ENCODE measurements around the gene PLXNA2.

DNA sequence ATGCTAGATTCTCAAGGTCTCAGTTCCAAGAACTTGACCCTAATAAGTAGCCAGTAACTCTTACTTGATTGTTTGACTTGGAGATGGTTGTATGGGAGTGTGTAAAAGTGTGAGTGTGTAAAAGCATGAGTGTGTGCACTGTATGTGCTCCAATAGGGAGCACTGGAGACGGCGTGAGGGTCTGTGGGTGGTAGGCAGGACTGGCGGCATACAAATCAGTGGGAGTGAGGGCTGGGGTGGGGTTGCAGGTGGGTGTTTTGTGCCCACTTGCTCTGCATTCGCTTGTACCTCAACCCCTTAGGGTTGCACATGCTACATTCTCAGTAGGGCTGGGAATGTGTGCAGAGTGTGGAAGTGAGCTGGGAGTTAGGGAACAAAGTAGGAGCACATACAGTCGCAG, 253.7 kb downstream of the PLXNA2 start:
- TF ChIP-seq, protein P1, sequence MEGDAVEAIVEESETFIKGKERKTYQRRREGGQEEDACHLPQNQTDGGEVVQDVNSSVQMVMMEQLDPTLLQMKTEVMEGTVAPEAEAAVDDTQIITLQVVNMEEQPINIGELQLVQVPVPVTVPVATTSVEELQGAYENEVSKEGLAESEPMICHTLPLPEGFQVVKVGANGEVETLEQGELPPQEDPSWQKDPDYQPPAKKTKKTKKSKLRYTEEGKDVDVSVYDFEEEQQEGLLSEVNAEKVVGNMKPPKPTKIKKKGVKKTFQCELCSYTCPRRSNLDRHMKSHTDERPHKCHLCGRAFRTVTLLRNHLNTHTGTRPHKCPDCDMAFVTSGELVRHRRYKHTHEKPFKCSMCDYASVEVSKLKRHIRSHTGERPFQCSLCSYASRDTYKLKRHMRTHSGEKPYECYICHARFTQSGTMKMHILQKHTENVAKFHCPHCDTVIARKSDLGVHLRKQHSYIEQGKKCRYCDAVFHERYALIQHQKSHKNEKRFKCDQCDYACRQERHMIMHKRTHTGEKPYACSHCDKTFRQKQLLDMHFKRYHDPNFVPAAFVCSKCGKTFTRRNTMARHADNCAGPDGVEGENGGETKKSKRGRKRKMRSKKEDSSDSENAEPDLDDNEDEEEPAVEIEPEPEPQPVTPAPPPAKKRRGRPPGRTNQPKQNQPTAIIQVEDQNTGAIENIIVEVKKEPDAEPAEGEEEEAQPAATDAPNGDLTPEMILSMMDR (IDR thresholded peaks at IDR 0.05) = no peak
- no peak for TF ChIP-seq EZH2 (IDR thresholded peaks at IDR 0.05; ENCODE audit: borderline replicate concordance, insufficient read depth, low read depth, low read length, poor library complexity, severe bottlenecking)
